Esophagus (tissue), 2 donors: ENCODE measurements around the gene TSPAN32. TPM values are rescaled to one million over a fixed set of nuclear protein-coding genes. Genes with fewer than 3 reads are reported as not detected.

Source experiments
- H3K27ac ChIP-seq, 2 donors: one replicate each; pipeline ENCODE4 v1.5.1; 2013; ENCODE audit warnings: low read depth in 2 of 2, mild to moderate bottlenecking in 2 of 2, inconsistent platforms in 1 of 2, low read length in 1 of 2, moderate library complexity in 1 of 2
- H3K27me3 ChIP-seq, 2 donors: one replicate each; pipeline ENCODE4 v1.6.1; 2013; ENCODE audit warnings: low read length in 2 of 2, control low read depth in 1 of 2, mild to moderate bottlenecking in 1 of 2; ENCODE audit not compliant: insufficient read depth in 2 of 2, control insufficient read depth in 1 of 2
- H3K36me3 ChIP-seq, 2 donors: one replicate each; pipeline ENCODE4 v1.6.1; 2013; ENCODE audit warnings: low read length in 1 of 2; ENCODE audit not compliant: control insufficient read depth in 2 of 2, insufficient read depth in 2 of 2
- H3K4me1 ChIP-seq, 2 donors: one replicate each; pipeline ENCODE4 v1.6.1; 2013; ENCODE audit warnings: low read length in 1 of 2; ENCODE audit not compliant: control insufficient read depth in 2 of 2, insufficient read depth in 2 of 2
- H3K4me3 ChIP-seq, 2 donors: one replicate each; pipeline ENCODE4 v1.5.1; 2013; ENCODE audit warnings: low read length in 2 of 2, mild to moderate bottlenecking in 2 of 2, low read depth in 1 of 2, moderate library complexity in 1 of 2
- H3K9me3 ChIP-seq, 2 donors: one replicate each; pipeline ENCODE4 v1.6.1; 2013; ENCODE audit warnings: mild to moderate bottlenecking in 2 of 2, low read depth in 1 of 2, low read length in 1 of 2, moderate library complexity in 1 of 2; ENCODE audit not compliant: control insufficient read depth in 2 of 2, insufficient read depth in 1 of 2
- WGBS, 2 donors: extraction: QIAGEN DNeasy Blood & Tissue Kit; methylation state at CpG; one replicate each; pipeline ENCODE4 v1.1.7; 2013; 5-methylcytosine and 5-hydroxymethylcytosine counted together
- polyA plus RNA-seq, 2 donors: library from polyadenylated mRNA; stranded (reverse); fragments of 200-250 nt; gene quantifications; one replicate each; pipeline ENCODE4 v1.2.3, GENCODE V29; 2013
- donor health status: healthy with polysubstance abuse.
- donor health status: Bipolar disorder and iron deficiency.

The TSPAN32 gene
- polyA plus RNA-seq, 2 donors = 0.47 to 0.51 TPM

DNA sequence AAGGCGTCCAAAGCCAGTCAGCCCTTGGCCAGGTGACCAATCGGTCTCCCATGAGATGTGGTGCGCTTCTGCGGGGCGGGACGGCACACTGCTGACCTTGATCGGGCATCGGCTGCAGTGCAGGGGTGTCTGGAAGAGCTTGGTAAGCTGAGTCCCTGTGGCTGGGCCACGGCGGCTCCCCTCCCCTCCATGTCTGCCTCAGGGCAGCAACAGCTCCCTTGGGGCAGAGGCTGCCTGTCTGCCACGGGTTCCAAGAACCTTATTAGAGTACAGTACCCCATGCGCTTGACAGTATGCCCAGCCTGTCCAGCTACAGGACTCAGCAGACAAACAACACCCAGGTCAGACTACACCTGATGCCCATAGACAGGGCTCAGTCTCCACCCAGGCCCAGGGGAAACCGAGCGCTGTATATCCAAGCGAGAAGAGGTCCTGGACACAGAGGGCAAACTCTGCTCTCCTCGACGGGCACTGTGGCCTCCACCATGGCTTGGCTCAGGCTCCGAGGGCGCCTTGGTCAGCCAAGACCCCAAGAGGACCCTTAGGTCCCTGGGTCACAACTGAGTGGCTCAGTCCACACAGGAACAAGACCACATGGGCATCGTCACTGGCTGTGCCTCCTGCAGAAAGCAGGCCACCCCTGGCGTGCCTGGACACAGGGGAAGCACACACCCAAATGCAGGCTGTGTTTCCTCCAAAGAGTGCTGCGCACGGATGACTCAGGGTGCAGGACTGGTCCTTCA, 18.9 kb downstream of the TSPAN32 start:
- Histone ChIP-seq H3K27me3 (no peaks in the 10 kb centered on the region), H3K36me3 (no peaks in the 10 kb centered on the region), H3K27ac (no peak overlapping the region), H3K4me1 (peaks cover 4% of the 10 kb centered on the region in 2 donors), H3K9me3 (peaks cover 3 to 7% of the 10 kb centered on the region in 2 donors), H3K4me3 (no peak overlapping the region)
- 82% methylated on average over 23 of the region's 23 CpGs for WGBS, 2 donors

DNA sequence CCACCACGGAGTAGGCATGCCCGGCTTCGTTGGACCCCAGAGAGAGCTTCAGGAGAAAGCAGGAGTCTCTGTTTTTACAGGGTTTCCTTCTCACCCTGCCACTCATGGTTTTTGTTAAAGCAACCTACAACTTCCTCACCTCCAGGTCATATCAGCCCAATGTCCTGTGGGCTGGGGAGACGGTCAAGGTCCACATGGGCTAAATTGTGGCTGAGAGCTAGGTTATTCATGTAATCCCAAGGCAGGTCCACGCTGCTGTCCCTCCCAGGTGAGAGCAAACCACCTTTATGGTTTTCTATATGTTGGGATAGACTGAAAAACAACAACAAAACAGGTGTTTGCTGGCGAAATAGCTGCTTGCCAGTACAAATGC, 19.5 kb downstream of the TSPAN32 start:
- Histone ChIP-seq H3K27me3 (no peaks in the 10 kb centered on the region), H3K27ac (no peak overlapping the region), H3K4me3 (no peak overlapping the region), H3K36me3 (no peaks in the 10 kb centered on the region), H3K4me1 (peaks cover 4 to 6% of the 10 kb centered on the region in 2 donors), H3K9me3 (peaks cover 3 to 7% of the 10 kb centered on the region in 2 donors)
- 70 to 74% methylated on average over 6 of the region's 6 CpGs for WGBS, 2 donors

DNA sequence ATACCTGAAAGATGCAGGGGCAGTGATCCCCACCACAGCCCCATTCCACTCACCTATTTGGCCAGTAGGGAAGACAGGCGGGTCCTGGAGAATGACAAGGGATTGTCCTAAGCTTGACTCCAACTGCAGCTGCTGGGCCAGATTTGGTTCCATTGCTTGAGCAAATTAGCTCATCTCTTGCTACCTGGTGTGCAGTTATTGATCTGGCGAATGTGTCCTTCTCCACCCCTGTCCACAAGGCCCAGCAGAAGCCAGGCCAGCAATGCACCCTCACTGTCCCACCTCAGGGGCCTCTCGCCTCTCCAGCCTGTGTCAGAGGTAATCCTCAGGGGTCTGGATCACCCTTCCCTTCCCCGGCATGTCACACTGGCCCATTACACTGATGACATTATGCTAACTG, 23.3 kb downstream of the TSPAN32 start:
- WGBS, 2 donors = 93 to 96% methylated on average over 4 of the region's 4 CpGs
- H3K9me3 ChIP-seq = peaks cover 0 to 3% of the 10 kb centered on the region in 2 donors
- peak overlapping the region in 1 of 2 donors; percentile 6 for H3K27ac ChIP-seq
- no peak overlapping the region for H3K4me3 ChIP-seq
- peaks cover 6 to 20% of the 10 kb centered on the region in 2 donors for H3K4me1 ChIP-seq
- H3K27me3 ChIP-seq = no peaks in the 10 kb centered on the region
- no peaks in the 10 kb centered on the region for H3K36me3 ChIP-seq

DNA sequence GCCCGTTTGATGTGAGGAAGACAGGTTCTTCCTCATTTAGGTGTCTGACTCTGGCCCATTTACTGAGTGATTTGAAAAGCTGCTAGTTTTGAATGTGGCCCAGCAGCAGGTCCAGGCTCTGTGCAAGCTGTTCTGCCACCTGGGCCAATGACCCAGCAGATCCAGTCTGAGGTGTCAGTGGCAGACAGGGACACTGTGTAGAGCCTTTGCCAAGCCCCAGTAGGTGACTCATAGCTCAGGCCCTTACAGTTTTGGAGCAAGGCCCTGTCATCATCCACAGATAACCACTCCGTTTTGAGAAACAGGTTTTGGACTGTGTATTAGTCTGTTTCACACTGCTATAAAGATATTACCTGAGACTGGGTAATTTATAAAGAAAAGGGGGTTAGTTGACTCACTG, 23.9 kb downstream of the TSPAN32 start:
- peaks cover 6 to 20% of the 10 kb centered on the region in 2 donors for H3K4me1 ChIP-seq
- no peaks in the 10 kb centered on the region for H3K27me3 ChIP-seq
- H3K36me3 ChIP-seq = no peaks in the 10 kb centered on the region
- peaks cover 0 to 7% of the 10 kb centered on the region in 2 donors for H3K9me3 ChIP-seq
- no peak overlapping the region for H3K4me3 ChIP-seq
- no peak overlapping the region for H3K27ac ChIP-seq
- 42 to 43% methylated on average over 2 of the region's 2 CpGs for WGBS, 2 donors

DNA sequence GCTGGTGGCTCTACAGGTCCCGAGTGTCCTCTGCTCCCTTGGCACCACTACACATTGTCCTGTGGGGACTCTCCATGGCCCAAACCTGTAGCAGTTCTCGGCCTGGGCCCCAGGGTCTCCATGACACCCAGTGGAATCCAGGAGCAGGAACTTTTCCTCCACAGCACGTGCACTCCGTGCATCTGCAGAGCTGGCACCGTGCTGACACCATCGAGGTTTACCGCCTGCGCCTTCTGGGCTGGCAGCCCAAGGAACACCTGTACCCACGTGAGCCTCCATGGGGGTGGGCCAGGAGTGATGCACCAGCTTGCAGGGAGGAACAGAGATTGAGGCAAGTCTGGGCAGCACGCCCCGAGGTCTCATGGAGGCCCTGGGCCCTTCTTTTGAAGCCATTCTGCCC, 25.2 kb downstream of the TSPAN32 start:
- Histone ChIP-seq H3K27ac (no peak overlapping the region), H3K4me1 (peaks cover 6 to 20% of the 10 kb centered on the region in 2 donors), H3K36me3 (no peaks in the 10 kb centered on the region), H3K27me3 (no peaks in the 10 kb centered on the region), H3K4me3 (no peak overlapping the region), H3K9me3 (peaks cover 0 to 16% of the 10 kb centered on the region in 2 donors)
- 63 to 80% methylated on average over 11 of the region's 11 CpGs for WGBS, 2 donors

DNA sequence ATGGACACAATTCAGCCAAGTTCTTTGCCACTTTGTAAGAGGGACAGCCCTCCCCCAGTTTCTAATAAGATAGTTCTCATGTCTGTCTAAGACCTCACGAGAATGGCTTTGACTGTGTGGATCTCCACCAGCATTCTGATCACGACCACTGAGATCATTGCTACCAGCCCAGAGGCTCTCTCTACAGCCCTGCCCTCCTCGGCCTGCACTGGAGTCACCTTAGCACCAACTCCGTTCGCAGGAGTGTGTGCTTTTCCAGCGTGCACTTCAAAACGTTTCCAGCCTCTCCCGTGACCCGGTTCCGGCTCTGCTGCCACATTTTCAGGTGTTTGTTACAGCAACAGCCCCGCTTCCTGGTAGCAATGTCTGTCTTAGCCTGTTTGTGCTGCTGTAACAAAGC, 26.2 kb downstream of the TSPAN32 start:
- Histone ChIP-seq H3K9me3 (peaks cover 0 to 16% of the 10 kb centered on the region in 2 donors), H3K27me3 (no peaks in the 10 kb centered on the region), H3K4me3 (no peak overlapping the region), H3K27ac (no peak overlapping the region), H3K4me1 (peaks cover 6 to 20% of the 10 kb centered on the region in 2 donors), H3K36me3 (no peaks in the 10 kb centered on the region)
- WGBS, 2 donors = 85 to 88% methylated on average over 11 of the region's 11 CpGs

DNA sequence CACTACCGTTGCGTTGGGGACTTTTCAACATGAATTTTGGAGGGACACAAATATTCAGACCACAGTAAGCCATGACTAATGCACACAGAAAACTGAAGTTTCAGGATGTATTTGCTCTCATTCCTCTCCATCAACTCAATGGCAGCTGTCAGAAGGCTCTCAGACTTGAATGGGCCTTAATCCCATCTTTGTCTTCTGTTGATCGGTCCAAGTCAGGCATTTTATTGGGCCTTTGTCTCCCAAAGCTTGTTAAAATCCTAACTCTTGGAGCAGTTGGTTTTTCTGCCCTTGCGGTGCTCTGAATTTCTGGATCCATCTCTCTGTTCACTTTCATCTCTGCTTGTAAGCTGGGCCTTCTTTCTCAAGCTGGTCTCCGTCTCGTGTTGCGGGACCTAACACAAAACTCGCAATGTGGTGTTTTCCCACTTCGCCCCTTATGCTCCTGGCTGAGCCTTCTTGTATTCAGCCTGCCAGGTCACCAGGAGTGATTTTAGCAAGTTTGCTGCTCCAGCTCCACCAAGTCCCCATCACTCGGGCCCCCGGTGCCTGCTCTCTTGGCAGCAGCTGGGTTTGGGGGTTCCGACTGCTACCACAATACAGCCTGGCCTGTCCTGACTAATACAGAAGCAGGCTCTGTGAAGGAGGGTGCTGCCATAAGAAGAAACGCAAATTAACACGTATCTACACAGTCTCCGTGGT, 27.0 kb downstream of the TSPAN32 start:
- H3K4me1 ChIP-seq = peaks cover 6 to 20% of the 10 kb centered on the region in 2 donors
- H3K27ac ChIP-seq = no peak overlapping the region
- H3K36me3 ChIP-seq = no peaks in the 10 kb centered on the region
- H3K4me3 ChIP-seq = no peak overlapping the region
- WGBS, 2 donors = 65 to 74% methylated on average over 15 of the region's 15 CpGs
- no peaks in the 10 kb centered on the region for H3K27me3 ChIP-seq
- H3K9me3 ChIP-seq = peaks cover 0 to 16% of the 10 kb centered on the region in 2 donors

DNA sequence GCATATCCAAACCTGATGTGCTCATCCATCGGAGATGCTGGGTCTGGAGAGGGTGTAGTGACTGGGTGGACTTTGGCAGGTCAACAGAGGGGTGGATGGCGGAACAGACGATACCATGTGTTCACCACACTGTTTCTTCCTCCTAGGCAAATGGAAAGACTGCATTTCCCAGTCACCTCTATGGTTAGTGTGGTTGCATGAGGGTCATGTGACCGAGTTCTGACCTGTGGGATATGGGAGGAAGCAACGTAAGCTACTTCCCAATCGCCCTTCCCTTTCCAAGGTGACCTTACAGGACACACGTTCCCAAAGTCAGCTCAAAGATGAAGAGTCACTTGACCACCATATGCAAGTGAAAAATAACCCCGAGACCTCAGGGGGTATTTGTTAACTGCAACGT, 27.7 kb downstream of the TSPAN32 start:
- Histone ChIP-seq H3K27ac (no peak overlapping the region), H3K36me3 (no peaks in the 10 kb centered on the region), H3K27me3 (no peaks in the 10 kb centered on the region), H3K9me3 (peaks cover 0 to 16% of the 10 kb centered on the region in 2 donors), H3K4me3 (no peak overlapping the region), H3K4me1 (peaks cover 6 to 20% of the 10 kb centered on the region in 2 donors)
- WGBS, 2 donors = 83 to 84% methylated on average over 9 of the region's 9 CpGs

DNA sequence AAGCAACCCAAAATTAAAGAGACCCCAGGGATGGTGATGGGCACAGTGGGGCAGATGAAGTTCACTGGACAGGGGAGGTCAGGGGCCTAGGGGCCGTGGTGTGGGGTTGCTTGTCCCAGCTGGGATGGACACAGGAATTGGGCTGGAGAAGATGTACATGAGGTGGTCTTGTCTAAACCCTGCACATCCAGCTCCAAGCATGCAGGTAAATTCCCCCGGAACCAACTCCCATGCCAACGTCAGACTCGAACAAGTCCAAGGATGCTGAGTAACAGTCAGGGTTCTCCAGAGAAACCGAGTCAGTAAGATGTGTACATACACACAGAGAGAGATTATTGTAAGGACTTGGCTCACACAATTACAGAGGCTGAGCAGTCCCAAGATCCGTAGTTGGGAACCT, 28.9 kb downstream of the TSPAN32 start:
- H3K9me3 ChIP-seq = peaks cover 0 to 16% of the 10 kb centered on the region in 2 donors
- 93 to 94% methylated on average over 6 of the region's 6 CpGs for WGBS, 2 donors
- H3K36me3 ChIP-seq = no peaks in the 10 kb centered on the region
- no peaks in the 10 kb centered on the region for H3K27me3 ChIP-seq
- peaks cover 3 to 16% of the 10 kb centered on the region in 2 donors for H3K4me1 ChIP-seq
- no peak overlapping the region for H3K4me3 ChIP-seq
- H3K27ac ChIP-seq = no peak overlapping the region
